Subcutaneous adipose tissue (tissue), 4 donors: Measurements from ENCODE around the gene CEBPG. TPM values are rescaled to one million over a fixed set of nuclear protein-coding genes. Genes with fewer than 3 reads are reported as not detected.

Source experiments
- total RNA-seq, 4 donors: library from RNA; depleted of rRNA; stranded (reverse); fragments of >200 nt; gene quantifications; one replicate each; pipeline ENCODE4 v1.1.0, GENCODE V29; 2016
- TF ChIP-seq, protein P1 (sequence below): fragments of 450-650 bp; IDR thresholded peaks from one replicate; pipeline ENCODE4 v1.5.1; 2016; ENCODE audit warnings: low read depth, mild to moderate bottlenecking, control low read depth, antibody characterized with exemption, moderate library complexity

CEBPG gene
- total RNA-seq, 4 donors from 2014 or later, result 24.6 to 37.9 (median 32.5) TPM

DNA sequence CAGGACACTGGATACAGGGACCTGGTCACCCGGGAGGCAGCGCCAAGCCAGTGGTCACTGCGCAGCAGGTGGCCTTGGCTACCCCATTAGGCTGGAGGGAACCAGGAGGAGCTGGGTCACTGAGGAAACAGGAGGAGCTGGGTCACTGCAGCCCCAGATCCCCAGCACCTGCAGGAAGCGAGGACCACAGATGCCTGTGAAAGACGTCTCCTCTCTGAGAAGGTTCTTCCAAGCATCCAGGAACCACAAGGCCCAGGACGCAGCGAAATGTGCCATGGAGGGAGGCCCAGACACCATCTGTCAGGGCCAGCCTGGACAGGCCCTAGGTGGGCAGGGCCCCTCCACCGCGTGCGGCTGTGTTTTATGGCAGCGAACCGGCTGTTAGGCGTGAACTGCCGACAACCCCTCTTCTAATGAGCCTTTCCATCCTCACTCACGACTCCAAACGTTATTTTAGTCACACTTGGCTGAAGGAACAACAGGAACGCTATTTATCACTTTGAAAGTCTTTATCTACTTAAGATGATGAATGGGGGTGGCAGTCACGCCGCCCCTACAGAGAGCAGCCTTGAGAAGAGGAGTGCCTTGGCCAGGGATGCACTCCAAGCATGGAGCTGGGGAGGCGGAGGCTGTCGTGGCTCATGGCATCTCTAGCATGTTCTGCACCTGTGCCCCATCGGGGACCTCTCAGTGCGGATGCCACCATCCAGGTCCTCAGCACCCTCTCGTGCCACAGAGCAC is 53.3 kb downstream of the CEBPG start:
- TF ChIP-seq, protein P1, sequence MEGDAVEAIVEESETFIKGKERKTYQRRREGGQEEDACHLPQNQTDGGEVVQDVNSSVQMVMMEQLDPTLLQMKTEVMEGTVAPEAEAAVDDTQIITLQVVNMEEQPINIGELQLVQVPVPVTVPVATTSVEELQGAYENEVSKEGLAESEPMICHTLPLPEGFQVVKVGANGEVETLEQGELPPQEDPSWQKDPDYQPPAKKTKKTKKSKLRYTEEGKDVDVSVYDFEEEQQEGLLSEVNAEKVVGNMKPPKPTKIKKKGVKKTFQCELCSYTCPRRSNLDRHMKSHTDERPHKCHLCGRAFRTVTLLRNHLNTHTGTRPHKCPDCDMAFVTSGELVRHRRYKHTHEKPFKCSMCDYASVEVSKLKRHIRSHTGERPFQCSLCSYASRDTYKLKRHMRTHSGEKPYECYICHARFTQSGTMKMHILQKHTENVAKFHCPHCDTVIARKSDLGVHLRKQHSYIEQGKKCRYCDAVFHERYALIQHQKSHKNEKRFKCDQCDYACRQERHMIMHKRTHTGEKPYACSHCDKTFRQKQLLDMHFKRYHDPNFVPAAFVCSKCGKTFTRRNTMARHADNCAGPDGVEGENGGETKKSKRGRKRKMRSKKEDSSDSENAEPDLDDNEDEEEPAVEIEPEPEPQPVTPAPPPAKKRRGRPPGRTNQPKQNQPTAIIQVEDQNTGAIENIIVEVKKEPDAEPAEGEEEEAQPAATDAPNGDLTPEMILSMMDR, result no peak

DNA sequence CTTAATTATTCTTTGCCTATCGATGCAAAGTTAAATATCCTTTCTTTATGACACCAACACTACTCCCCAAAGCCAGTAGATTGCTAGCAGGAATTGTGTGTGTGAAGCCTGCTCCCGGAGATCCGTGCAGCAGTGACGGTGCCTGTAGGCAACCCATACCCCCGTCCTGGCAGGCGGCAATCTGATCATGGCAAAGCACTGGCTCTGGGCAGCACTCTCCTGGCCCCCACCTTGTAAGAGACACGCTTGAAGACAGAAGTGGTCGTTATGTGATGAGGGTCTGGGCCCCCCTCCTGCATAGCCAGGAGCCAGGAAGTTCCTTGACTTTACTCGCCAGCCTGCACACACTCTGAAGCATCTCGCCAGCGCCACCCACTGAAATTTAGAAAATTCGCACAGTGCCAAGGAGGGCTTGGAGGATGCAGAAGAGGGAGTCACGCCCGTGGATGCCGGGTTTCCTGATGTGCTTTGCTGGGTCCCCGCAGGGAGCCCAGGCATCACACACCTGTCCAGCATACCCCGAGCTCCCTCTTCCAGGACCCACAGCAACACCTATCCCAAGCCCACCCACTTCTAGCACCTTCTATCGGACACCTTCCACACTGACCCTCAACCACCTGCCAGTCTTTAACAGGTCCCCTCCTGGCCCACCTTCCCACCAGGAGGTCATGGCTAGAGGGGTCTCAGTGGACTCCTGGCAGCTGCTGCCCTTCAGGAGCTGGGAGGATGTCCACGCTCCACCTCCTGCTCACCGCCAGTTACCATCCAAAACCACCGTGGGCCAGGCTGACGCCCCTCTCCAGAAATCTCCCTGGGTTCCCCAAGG is 54.5 kb downstream of the CEBPG start:
- TF ChIP-seq, protein P1, result no peak

DNA sequence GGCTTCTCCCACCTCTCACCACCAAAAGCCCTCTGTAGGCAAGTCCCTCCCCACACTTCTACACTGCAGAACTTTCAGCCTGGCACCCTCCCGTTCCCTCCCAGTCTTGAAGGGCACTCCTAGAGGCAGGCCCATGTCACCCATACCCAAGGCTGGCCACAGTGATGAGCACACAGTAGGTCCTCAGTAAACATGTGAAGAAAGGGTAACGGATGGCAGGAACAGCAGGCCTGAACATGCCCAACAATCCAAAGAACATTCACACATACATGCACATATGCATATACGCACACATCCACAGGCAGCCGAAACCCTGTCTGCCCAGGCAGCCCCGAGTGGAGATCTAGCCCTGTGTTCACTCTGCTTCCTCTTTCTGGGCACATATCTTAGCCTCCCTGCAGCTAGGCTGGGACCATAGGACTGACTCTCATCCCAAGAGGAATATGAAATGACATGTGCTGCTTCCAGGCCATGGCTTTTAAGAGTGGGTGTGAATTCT is 55.2 kb downstream of the CEBPG start:
- TF ChIP-seq, protein P1, result no peak

DNA sequence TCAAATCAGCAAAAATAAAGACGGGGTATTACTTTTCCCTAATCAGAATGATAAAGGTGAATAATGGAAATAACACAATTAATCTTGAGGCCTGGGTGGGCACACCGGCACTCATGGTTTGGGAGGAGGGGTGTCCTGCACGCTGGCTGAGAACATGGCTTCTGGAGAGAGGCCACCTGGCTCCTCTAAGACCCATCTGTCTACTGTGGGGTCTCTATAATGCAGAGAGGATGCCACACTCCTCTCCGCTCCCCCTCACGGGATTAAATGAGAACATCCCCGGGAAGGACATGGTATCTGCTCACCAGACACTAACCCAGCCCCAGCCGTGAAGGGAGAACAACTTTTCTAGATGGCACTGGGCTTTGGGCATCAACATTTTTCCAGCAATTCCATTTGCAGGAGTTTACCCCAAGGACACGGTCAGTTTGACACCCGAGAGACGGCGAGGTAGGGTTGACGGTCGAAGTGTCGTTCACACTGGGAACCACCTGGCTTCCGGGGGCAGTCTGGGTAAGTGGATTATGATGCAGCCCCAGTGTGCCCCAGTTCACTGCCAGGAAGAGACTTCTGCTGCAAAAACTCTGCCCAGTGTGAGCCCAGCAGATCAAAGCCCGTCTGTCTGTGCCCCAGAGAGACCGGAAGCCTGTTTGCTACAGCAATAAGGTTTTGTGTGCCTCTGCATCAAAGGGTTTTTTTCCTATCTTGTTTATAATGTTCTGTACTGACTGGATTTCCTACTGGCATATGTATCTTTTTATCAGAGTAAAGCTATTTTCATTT is 56.6 kb downstream of the CEBPG start:
- TF ChIP-seq, protein P1, result no peak

DNA sequence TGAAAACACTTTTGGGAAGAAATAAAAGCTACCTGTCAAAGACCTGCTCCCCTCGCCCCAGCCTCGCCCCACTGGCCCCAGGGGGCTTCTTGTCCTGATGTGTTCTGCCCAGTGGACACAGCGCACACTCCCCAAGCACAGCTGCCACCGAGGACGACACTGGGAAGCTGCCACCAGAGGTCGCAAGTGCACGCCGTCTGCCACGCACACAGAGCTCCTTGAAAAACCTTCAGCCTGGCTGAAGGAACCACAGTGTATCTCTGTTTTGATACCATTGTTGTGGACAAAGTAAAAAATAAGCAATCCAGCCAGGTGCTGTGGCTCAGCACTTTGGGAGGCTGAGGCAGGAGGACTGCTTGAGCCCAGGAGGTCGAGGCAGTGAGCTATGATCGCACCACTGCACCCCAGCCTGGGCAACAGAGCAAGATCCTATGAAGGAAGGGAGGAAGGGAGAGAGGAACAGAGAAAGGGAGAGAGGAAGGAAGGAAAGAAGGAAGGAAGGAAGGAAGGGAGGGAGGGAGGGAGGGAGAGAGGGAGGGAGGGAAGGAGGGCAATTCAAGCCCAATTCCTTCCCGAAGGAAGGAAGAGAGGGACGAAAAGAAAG is 57.3 kb downstream of the CEBPG start:
- TF ChIP-seq, protein P1, result no peak

DNA sequence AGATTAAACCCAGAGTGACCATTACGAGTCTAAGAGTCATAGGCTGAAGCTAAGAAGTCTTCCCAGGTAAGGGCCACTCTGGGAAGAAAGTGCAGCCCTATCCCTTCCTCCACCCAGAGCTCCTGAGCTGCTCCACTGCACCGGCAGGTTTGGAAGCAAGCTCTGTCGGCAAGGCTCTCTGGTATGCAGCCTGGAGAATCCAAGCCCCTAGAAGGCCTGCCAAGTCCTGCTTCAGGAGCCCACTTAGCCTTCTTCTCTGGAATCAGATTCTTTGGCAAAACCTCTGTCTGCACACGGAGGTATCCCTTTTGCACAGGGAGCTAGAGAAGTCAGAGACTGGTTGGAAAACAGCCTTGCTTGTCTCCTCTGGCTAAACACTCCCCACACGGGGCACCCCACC is 58.5 kb downstream of the CEBPG start:
- TF ChIP-seq, protein P1, result no peak

Other genes starting within 250 kb of the CEBPG start
- gene WDR88, start 241.6 kb upstream of the CEBPG start, total RNA-seq, result not detected
- gene LRP3, start 179.4 kb upstream of the CEBPG start, total RNA-seq, result 10 to 100 TPM; 15.0 to 40.3 (median 20.0) TPM
- 100 to 1,000 TPM in 1 of 4 donors, 10 to 100 TPM in 2, 1 to 10 TPM in 1; 1.5 to 130 (median 13.0) TPM for gene SLC7A10, start 147.9 kb upstream of the CEBPG start, total RNA-seq
- gene CEBPA, start 71.2 kb upstream of the CEBPG start, total RNA-seq, result 100 to 1,000 TPM; 114 to 646 (median 258) TPM
- 100 to 1,000 TPM in 2 of 4 donors, 10 to 100 TPM in 2; 71.3 to 110 (median 92.6) TPM for gene PEPD, start 148.1 kb downstream of the CEBPG start, total RNA-seq
- gene CHST8, start 248.2 kb downstream of the CEBPG start, total RNA-seq, result 1 to 10 TPM in 1 of 4 donors, under 1 TPM in 3; 0.49 to 4.0 (median 0.70) TPM